Astrocyte (in vitro differentiated cells and primary cell): Measurements from ENCODE around the gene SAMD4B. TPM values are rescaled to one million over a fixed set of nuclear protein-coding genes. Genes with fewer than 3 reads are reported as not detected.
A peak's percentile ranks its signal among the peaks of the same experiment; 100 is the strongest.

Experiments used
- DNase-seq: peaks from one replicate; pipeline ENCODE4 v3.0.0-alpha.2; 2010; ENCODE audit warnings: low read depth
- FAIRE-seq: peaks from 2 replicates; lab custom pipeline; 2011; peaks lifted over from hg19 to GRCh38; lab: Jason Lieb, UNC
- H2AFZ ChIP-seq: 2 replicates; pipeline ENCODE4 v1.6.0; 2012; ENCODE audit warnings: low read depth, low read length, inconsistent platforms
- H3K27ac ChIP-seq: 2 replicates; pipeline ENCODE4 v1.5.1; 2011; ENCODE audit warnings: low read depth, low read length, inconsistent platforms
- H3K27me3 ChIP-seq: 2 replicates; pipeline ENCODE4 v1.6.0; 2011; ENCODE audit warnings: low read length, inconsistent platforms; ENCODE audit not compliant: insufficient read depth
- H3K36me3 ChIP-seq: 2 replicates; pipeline ENCODE4 v1.5.1; 2011; ENCODE audit warnings: low read length, inconsistent platforms; ENCODE audit not compliant: insufficient read depth
- H3K4me1 ChIP-seq: 2 replicates; pipeline ENCODE4 v1.5.1; 2011; ENCODE audit warnings: low read length, inconsistent platforms; ENCODE audit not compliant: insufficient read depth
- H3K4me2 ChIP-seq: 2 replicates; pipeline ENCODE4 v1.6.0; 2012; ENCODE audit warnings: low read length, inconsistent platforms
- H3K4me3 ChIP-seq: 2 replicates; pipeline ENCODE4 v1.5.1; 2011; ENCODE audit warnings: low read depth, mild to moderate bottlenecking, low read length, inconsistent platforms; ENCODE audit not compliant: insufficient read depth
- H3K79me2 ChIP-seq: 2 replicates; pipeline ENCODE4 v1.6.0; 2012; ENCODE audit warnings: mild to moderate bottlenecking, low read length, inconsistent platforms; ENCODE audit not compliant: insufficient read depth
- H3K9ac ChIP-seq: 2 replicates; pipeline ENCODE4 v1.6.0; 2012; ENCODE audit warnings: mild to moderate bottlenecking, low read length, inconsistent platforms
- H3K9me3 ChIP-seq: 2 replicates; pipeline ENCODE4 v1.5.1; 2012; ENCODE audit warnings: low read depth, mild to moderate bottlenecking, low read length, inconsistent platforms; ENCODE audit not compliant: insufficient read depth
- H4K20me1 ChIP-seq: 2 replicates; pipeline ENCODE4 v1.6.0; 2012; ENCODE audit warnings: low read length, inconsistent platforms; ENCODE audit not compliant: insufficient read depth
- H3K27ac Mint-ChIP-seq: one replicate; pipeline ENCODE4 v1.8.0; 2021; ENCODE audit warnings: mild to moderate bottlenecking, mixed read lengths; ENCODE audit not compliant: unreplicated experiment
- H3K27me3 Mint-ChIP-seq: one replicate; pipeline ENCODE4 v1.8.0; 2021; ENCODE audit warnings: low read depth, mixed read lengths; ENCODE audit not compliant: unreplicated experiment
- H3K36me3 Mint-ChIP-seq: one replicate; pipeline ENCODE4 v1.8.0; 2021; ENCODE audit warnings: low read depth, mixed read lengths; ENCODE audit not compliant: unreplicated experiment
- H3K4me1 Mint-ChIP-seq: one replicate; pipeline ENCODE4 v1.8.0; 2021; ENCODE audit warnings: low read depth, mixed read lengths; ENCODE audit not compliant: unreplicated experiment
- H3K4me3 Mint-ChIP-seq: one replicate; pipeline ENCODE4 v1.8.0; 2021; ENCODE audit warnings: mild to moderate bottlenecking, moderate library complexity, mixed read lengths; ENCODE audit not compliant: unreplicated experiment
- H3K9me3 Mint-ChIP-seq: one replicate; pipeline ENCODE4 v1.8.0; 2021; ENCODE audit warnings: mild to moderate bottlenecking, mixed read lengths; ENCODE audit not compliant: unreplicated experiment
- CTCF ChIP-seq: IDR thresholded peaks from 2 replicates; pipeline ENCODE4 v1.5.1; 2011; ENCODE audit warnings: low read depth, mild to moderate bottlenecking, inconsistent platforms, low read length, moderate library complexity; ENCODE audit not compliant: insufficient read depth
- EZH2 ChIP-seq: IDR thresholded peaks from 2 replicates; pipeline ENCODE4 v1.6.1; 2012; ENCODE audit warnings: mild to moderate bottlenecking, low read length, inconsistent platforms; ENCODE audit not compliant: insufficient read depth
- total RNA-seq: library from RNA; stranded (reverse); gene quantifications from 2 replicates; pipeline ENCODE4 v1.2.1, GENCODE V29; 2021

The SAMD4B gene
- total RNA-seq, 1 donor from 2014 or later, result 98.6 TPM

- TF ChIP-seq CTCF (no peak), EZH2 (no peak)
- H3K79me2 ChIP-seq, result no peaks in the 10 kb centered on the region
- peaks cover 7% of the 10 kb centered on the region for H3K36me3 Mint-ChIP-seq
- H3K27ac Mint-ChIP-seq, result no peak overlapping the region
- no peaks in the 10 kb centered on the region for H4K20me1 ChIP-seq
- peak; percentile 13 for FAIRE-seq
- no peak overlapping the region for H3K4me3 ChIP-seq
- DNase-seq, result no peak
- H3K9me3 ChIP-seq, result no peaks in the 10 kb centered on the region
- H3K27me3 Mint-ChIP-seq, result peaks cover 47% of the 10 kb centered on the region
- H3K36me3 ChIP-seq, result no peaks in the 10 kb centered on the region
- H3K9ac ChIP-seq, result no peak overlapping the region
- no peak overlapping the region for H3K27ac ChIP-seq
- H3K4me1 ChIP-seq, result no peaks in the 10 kb centered on the region
- peaks cover 6% of the 10 kb centered on the region for H3K27me3 ChIP-seq
- peaks cover 3% of the 10 kb centered on the region for H3K4me1 Mint-ChIP-seq
- H2AFZ ChIP-seq, result no peak overlapping the region
- no peaks in the 10 kb centered on the region for H3K9me3 Mint-ChIP-seq
- peak overlapping the region; percentile 74 for H3K4me3 Mint-ChIP-seq
- peak overlapping the region; percentile 98 for H3K4me2 ChIP-seq
Observed at GRCh38 chr19:39319098-39319891, 22.9 kb upstream of the SAMD4B start.

- TF ChIP-seq CTCF, result no peak
- H3K9me3 Mint-ChIP-seq, result no peaks in the 10 kb centered on the region
- no peak for FAIRE-seq
- peak overlapping the region; percentile 65 for H3K4me3 ChIP-seq
- H3K79me2 ChIP-seq, result no peaks in the 10 kb centered on the region
- no peak overlapping the region for H3K27ac Mint-ChIP-seq
- DNase-seq, result no peak
- peak overlapping the region; percentile 84 for H2AFZ ChIP-seq
- no peak overlapping the region for H3K27ac ChIP-seq
- no peaks in the 10 kb centered on the region for H4K20me1 ChIP-seq
- no peaks in the 10 kb centered on the region for H3K4me1 ChIP-seq
- H3K4me1 Mint-ChIP-seq, result peaks cover 3% of the 10 kb centered on the region
- H3K27me3 Mint-ChIP-seq, result peaks cover 47% of the 10 kb centered on the region
- H3K4me3 Mint-ChIP-seq, result peak overlapping the region; percentile 84
- H3K36me3 Mint-ChIP-seq, result peaks cover 7% of the 10 kb centered on the region
- peak overlapping the region; percentile 65 for H3K9ac ChIP-seq
- H3K27me3 ChIP-seq, result peaks cover 6% of the 10 kb centered on the region
- H3K4me2 ChIP-seq, result peak overlapping the region; percentile 98
- no peaks in the 10 kb centered on the region for H3K36me3 ChIP-seq
- H3K9me3 ChIP-seq, result no peaks in the 10 kb centered on the region
Observed at GRCh38 chr19:39319892-39320248, 22.4 kb upstream of the SAMD4B start.

- peak overlapping the region; percentile 85 for H3K4me3 Mint-ChIP-seq
- Histone ChIP-seq H3K27me3 (peaks cover 6% of the 10 kb centered on the region), H3K27ac (no peak overlapping the region), H3K4me2 (peak overlapping the region; percentile 30), H4K20me1 (no peaks in the 10 kb centered on the region), H3K36me3 (no peaks in the 10 kb centered on the region), H3K9me3 (no peaks in the 10 kb centered on the region), H3K79me2 (no peaks in the 10 kb centered on the region), H3K4me3 (no peak overlapping the region), H2AFZ (no peak overlapping the region), H3K9ac (no peak overlapping the region), H3K4me1 (no peaks in the 10 kb centered on the region)
- no peak for DNase-seq
- H3K9me3 Mint-ChIP-seq, result no peaks in the 10 kb centered on the region
- FAIRE-seq, result no peak
- peaks cover 3% of the 10 kb centered on the region for H3K4me1 Mint-ChIP-seq
- TF ChIP-seq EZH2 (no peak), CTCF (no peak)
- H3K36me3 Mint-ChIP-seq, result peaks cover 7% of the 10 kb centered on the region
- peaks cover 45% of the 10 kb centered on the region for H3K27me3 Mint-ChIP-seq
- H3K27ac Mint-ChIP-seq, result peak overlapping the region; percentile 10
Observed at GRCh38 chr19:39321117-39321831, 20.9 kb upstream of the SAMD4B start.
